CD14-positive monocyte (primary cell): Measurements from ENCODE around the gene JAGN1. TPM values are rescaled to one million over a fixed set of nuclear protein-coding genes. Genes with fewer than 3 reads are reported as not detected.

ENCODE experiments used
- DNase-seq, 3 donors: peaks; one replicate each; pipeline ENCODE4 v3.0.0-alpha.2; 2011 to 2022
- H2AFZ ChIP-seq: 2 replicates; pipeline ENCODE4 v1.6.0; 2012; ENCODE audit warnings: mild to moderate bottlenecking, low read depth, low read length, inconsistent platforms; ENCODE audit not compliant: insufficient read depth, poor library complexity, severe bottlenecking
- H3K27ac ChIP-seq, 2 donors: 1 replicate in 1 of 2; 2 replicates in 1 of 2; pipeline ENCODE4 v1.5.1; 2012 to 2013; ENCODE audit warnings: low read length in 2 of 2, control low read depth in 1 of 2, inconsistent platforms in 1 of 2, low read depth in 1 of 2, mild to moderate bottlenecking in 1 of 2
- H3K27me3 ChIP-seq, 2 donors: one replicate each; pipeline versions ENCODE4 v1.6.0 to v1.6.1; 2011 to 2013; ENCODE audit warnings: low read length in 2 of 2; ENCODE audit not compliant: control insufficient read depth in 2 of 2, insufficient read depth in 2 of 2
- H3K36me3 ChIP-seq, 2 donors: replicated peaks in 1 of 2; 1 replicate in 1 of 2; 2 replicates in 1 of 2; pipeline versions ENCODE4 v1.5.1 to v1.6.1; 2012 to 2013; ENCODE audit warnings: low read length in 2 of 2, control low read depth in 1 of 2, inconsistent platforms in 1 of 2, mild to moderate bottlenecking in 1 of 2; ENCODE audit not compliant: insufficient read depth in 2 of 2, control insufficient read depth in 1 of 2
- H3K4me1 ChIP-seq, 2 donors: 1 replicate in 1 of 2; 2 replicates in 1 of 2; pipeline versions ENCODE4 v1.5.1 to v1.6.1; 2012 to 2013; ENCODE audit warnings: low read length in 2 of 2, control low read depth in 1 of 2, inconsistent platforms in 1 of 2, mild to moderate bottlenecking in 1 of 2, moderate library complexity in 1 of 2; ENCODE audit not compliant: insufficient read depth in 2 of 2, control insufficient read depth in 1 of 2
- H3K4me2 ChIP-seq: replicated peaks from 2 replicates; pipeline ENCODE3; 2012; ENCODE audit warnings: low read length, moderate library complexity, mild to moderate bottlenecking; ENCODE audit not compliant: poor library complexity, severe bottlenecking; ENCODE audit errors: extremely low read depth
- H3K4me3 ChIP-seq, 3 experiments: fragments of 200-600 bp in 1 of 3; sonication (generic) in 1 of 3; replicated peaks in 1 of 3; 1 replicate in 2 of 3; 2 replicates in 1 of 3; pipeline ENCODE4 v1.5.1; 2011 to 2013; ENCODE audit warnings: low read length in 3 of 3, mild to moderate bottlenecking in 3 of 3, control low read depth in 2 of 3, low read depth in 2 of 3, inconsistent platforms in 1 of 3, moderate library complexity in 1 of 3
- H3K79me2 ChIP-seq: 2 replicates; pipeline ENCODE4 v1.6.0; 2012; ENCODE audit warnings: mild to moderate bottlenecking, control low read depth, inconsistent platforms, low read length, moderate library complexity; ENCODE audit not compliant: insufficient read depth
- H3K9ac ChIP-seq: 2 replicates; pipeline ENCODE4 v1.6.0; 2017; ENCODE audit warnings: low read length, mild to moderate bottlenecking; ENCODE audit not compliant: insufficient read depth, poor library complexity, severe bottlenecking
- H3K9me3 ChIP-seq, 2 donors: replicated peaks in 1 of 2; 1 replicate in 1 of 2; 2 replicates in 1 of 2; pipeline versions ENCODE4 v1.5.1 to v1.6.1; 2012 to 2013; ENCODE audit warnings: low read length in 2 of 2, control low read depth in 1 of 2; ENCODE audit not compliant: control insufficient read depth in 1 of 2, insufficient read depth in 1 of 2
- H4K20me1 ChIP-seq: 2 replicates; pipeline ENCODE4 v1.6.0; 2012; ENCODE audit warnings: mild to moderate bottlenecking, low read length, control low read depth, moderate library complexity; ENCODE audit not compliant: insufficient read depth
- H3K27ac Mint-ChIP-seq, 7 donors: one replicate each; pipeline ENCODE4 v1.8.0; 2020; ENCODE audit warnings: mild to moderate bottlenecking in 7 of 7, mixed read lengths in 7 of 7, moderate library complexity in 6 of 7, inconsistent platforms in 2 of 7
- H3K27me3 Mint-ChIP-seq, 3 donors: one replicate each; pipeline ENCODE4 v1.8.0; 2021 to 2022; ENCODE audit warnings: low read depth in 3 of 3, mild to moderate bottlenecking in 3 of 3, mixed read lengths in 3 of 3, moderate library complexity in 3 of 3, inconsistent platforms in 1 of 3
- H3K36me3 Mint-ChIP-seq, 2 donors: one replicate each; pipeline ENCODE4 v1.8.0; 2020; ENCODE audit warnings: mixed read lengths in 2 of 2, inconsistent platforms in 1 of 2, mild to moderate bottlenecking in 1 of 2
- H3K4me1 Mint-ChIP-seq: one replicate; pipeline ENCODE4 v1.8.0; 2020; ENCODE audit warnings: mild to moderate bottlenecking, mixed read lengths
- H3K4me3 Mint-ChIP-seq, 2 donors: one replicate each; pipeline ENCODE4 v1.8.0; 2020; ENCODE audit warnings: mild to moderate bottlenecking in 2 of 2, mixed read lengths in 2 of 2, moderate library complexity in 1 of 2
- H3K9me3 Mint-ChIP-seq, 7 donors: one replicate each; pipeline ENCODE4 v1.8.0; 2020 to 2022; ENCODE audit warnings: mixed read lengths in 7 of 7, mild to moderate bottlenecking in 6 of 7, moderate library complexity in 6 of 7, inconsistent platforms in 2 of 7
- CTCF ChIP-seq: fragments of 200-600 bp; IDR thresholded peaks from one replicate; pipeline ENCODE4 v1.8.0; 2022; ENCODE audit warnings: antibody characterized with exemption, mild to moderate bottlenecking
- WGBS: methylation state at CpG from one replicate; pipeline ENCODE4 v1.1.5; 2013; ENCODE audit warnings: missing lambda C conversion rate; ENCODE audit not compliant: insufficient coverage; 5-methylcytosine and 5-hydroxymethylcytosine counted together
- intact Hi-C, 2 donors: fragments of 100-400 bp; cut with micrococcal nuclease; formaldehyde crosslinking; loops; one replicate each; pipeline versions ENCODE4 v1.15.0 to v1.15.1; 2023
- polyA plus RNA-seq, 3 donors: library from polyadenylated mRNA; depleted of rRNA in 1 of 3; unstranded in 2 of 3; stranded (reverse) in 1 of 3; fragments of 300-500 nt in 2 of 3; fragments of >200 nt in 1 of 3; fragmentation: Illumina TruSeq in 2 of 3; gene quantifications; 1 replicate in 2 of 3; 2 replicates in 1 of 3; pipeline ENCODE4 v1.2.3, GENCODE V29; 2012 to 2021

The JAGN1 gene
- polyA plus RNA-seq, 3 donors, result 17.3 to 56.3 (median 49.8) TPM

- DNase-seq, result no peak
- Histone ChIP-seq H3K4me2 (no peak overlapping the region), H3K79me2 (peaks cover 31% of the 10 kb centered on the region), H3K9ac (no peak overlapping the region), H3K4me3 (no peak overlapping the region), H3K27ac (no peak overlapping the region), H3K27me3 (no peaks in the 10 kb centered on the region), H3K4me1 (peaks cover 12 to 16% of the 10 kb centered on the region in 2 donors), H4K20me1 (peaks cover 8% of the 10 kb centered on the region), H3K36me3 (peaks cover 10 to 13% of the 10 kb centered on the region in 2 donors), H2AFZ (peak overlapping the region; percentile 48), H3K9me3 (no peaks in the 10 kb centered on the region)
- TF ChIP-seq CTCF, result no peak
- peaks cover 0 to 2% (median 0%) of the 10 kb centered on the region in 7 donors for H3K9me3 Mint-ChIP-seq
- no CpG with 5 or more reads among the region's 3 CpGs for WGBS
- peaks cover 2% of the 10 kb centered on the region in 3 donors for H3K27me3 Mint-ChIP-seq
- intact Hi-C loops, result no loop called here
- H3K36me3 Mint-ChIP-seq, result peaks cover 12 to 14% of the 10 kb centered on the region in 2 donors
- no peak overlapping the region for H3K4me3 Mint-ChIP-seq
- H3K4me1 Mint-ChIP-seq, result peaks cover 21% of the 10 kb centered on the region
- H3K27ac Mint-ChIP-seq, result peak overlapping the region in 1 of 7 donors; percentile 18
Measured at GRCh38 chr3:9888540-9888939, 1.9 kb upstream of the JAGN1 start.

GRCh38 chr3:9889405-9889804 is 1.0 kb upstream of the JAGN1 start:
- H3K4me3 ChIP-seq, result no peak overlapping the region
- WGBS, result no CpG with 5 or more reads among the region's 5 CpGs
- no peaks in the 10 kb centered on the region for H3K27me3 ChIP-seq
- peak overlapping the region in 1 of 2 donors; percentile 99 for H3K27ac ChIP-seq
- no peak overlapping the region for H3K4me3 Mint-ChIP-seq
- peaks cover 0 to 2% (median 2%) of the 10 kb centered on the region in 3 donors for H3K27me3 Mint-ChIP-seq
- no peak for DNase-seq
- no peaks in the 10 kb centered on the region for H3K9me3 ChIP-seq
- H3K27ac Mint-ChIP-seq, result peak overlapping the region in 3 of 7 donors; percentile 60 to 89 (median 73)
- peaks cover 8% of the 10 kb centered on the region for H4K20me1 ChIP-seq
- peaks cover 17 to 19% of the 10 kb centered on the region in 2 donors for H3K36me3 Mint-ChIP-seq
- H3K9me3 Mint-ChIP-seq, result peaks cover 0 to 2% (median 0%) of the 10 kb centered on the region in 7 donors
- H3K36me3 ChIP-seq, result peaks cover 10 to 21% of the 10 kb centered on the region in 2 donors
- intact Hi-C loops, result no loop called here
- no peak for TF ChIP-seq CTCF
- peaks cover 32% of the 10 kb centered on the region for H3K79me2 ChIP-seq
- peaks cover 12 to 16% of the 10 kb centered on the region in 2 donors for H3K4me1 ChIP-seq
- H2AFZ ChIP-seq, result peak overlapping the region; percentile 94
- peaks cover 24% of the 10 kb centered on the region for H3K4me1 Mint-ChIP-seq
- no peak overlapping the region for H3K9ac ChIP-seq
- no peak overlapping the region for H3K4me2 ChIP-seq
